GM21528 (cell line): Measurements from ENCODE around the gene TMEM203.

Source experiments
- ATAC-seq: cut with Tn5 transposase; IDR thresholded peaks from one replicate; pipeline ENCODE4 v1.9.1; 2021; ENCODE audit warnings: mild to moderate bottlenecking, moderate library complexity; ENCODE audit not compliant: unreplicated experiment, low FRiP score

The TMEM203 gene

GRCh38 chr9:137219757-137220316 is 14.4 kb upstream of the TMEM203 start:
- no peak for ATAC-seq

- no peak for ATAC-seq
Measured at GRCh38 chr9:137218754-137219271, 13.4 kb upstream of the TMEM203 start.

- no peak for ATAC-seq
Measured at GRCh38 chr9:137218212-137218753, 12.8 kb upstream of the TMEM203 start.

GRCh38 chr9:137217276-137218211 is 12.1 kb upstream of the TMEM203 start:
- ATAC-seq, result no peak

- ATAC-seq, result no peak
Measured at GRCh38 chr9:137216188-137216965, 10.9 kb upstream of the TMEM203 start.

GRCh38 chr9:137215196-137215986 is 9.9 kb upstream of the TMEM203 start:
- ATAC-seq, result no peak

- ATAC-seq, result no peak
Measured at GRCh38 chr9:137214620-137215019, 9.2 kb upstream of the TMEM203 start.

- no peak for ATAC-seq
Measured at GRCh38 chr9:137213160-137214060, 8.0 kb upstream of the TMEM203 start.

GRCh38 chr9:137212520-137212919 is 7.1 kb upstream of the TMEM203 start:
- ATAC-seq, result no peak

- no peak for ATAC-seq
Measured at GRCh38 chr9:137211532-137211931, 6.1 kb upstream of the TMEM203 start.

GRCh38 chr9:137206602-137207001 is 1.2 kb upstream of the TMEM203 start:
- ATAC-seq, result no peak

- ATAC-seq, result no peak
Measured at GRCh38 chr9:137204731-137205125, 720 bp downstream of the TMEM203 start.

GRCh38 chr9:137202966-137203365 is 2.5 kb downstream of the TMEM203 start:
- ATAC-seq, result no peak

GRCh38 chr9:137201205-137201868 is 4.1 kb downstream of the TMEM203 start:
- ATAC-seq, result no peak

- ATAC-seq, result peak; percentile 77
Measured at GRCh38 chr9:137200311-137201204, 4.9 kb downstream of the TMEM203 start, which contains the start of gene TPRN. Gene TPRN (minus strand): TSS chr9:137200741. CDS start chr9:137200711, 30 bp downstream.

- no peak for ATAC-seq
Measured at GRCh38 chr9:137199411-137200121, 5.9 kb downstream of the TMEM203 start.

- ATAC-seq, result no peak
Measured at GRCh38 chr9:137198902-137199283, 6.6 kb downstream of the TMEM203 start.
